Heart left ventricle (tissue), 13 donors: Measurements from ENCODE around the gene YIPF3.

Experiments
- CTCF ChIP-seq, 12 donors: fragments of 200-600 bp; sonication (generic) in 4 of 12; IDR thresholded peaks; one replicate each; pipeline versions ENCODE4 v1.5.0 to v1.8.0; 2018 to 2022; ENCODE audit warnings: antibody characterized with exemption in 12 of 12, mild to moderate bottlenecking in 5 of 12
- POLR2A ChIP-seq, 2 donors: fragments of 450-650 bp; IDR thresholded peaks; one replicate each; pipeline ENCODE4 v1.6.1; 2017; ENCODE audit warnings: antibody characterized with exemption in 2 of 2, mild to moderate bottlenecking in 2 of 2, moderate library complexity in 2 of 2
- donor health status: ischemic (EF 13 %, LVEDD 7.1; RV severe dilation, severe dysfunction).
- donor health status: DM: no; HTN: yes; CAD: no.
- donor health status: DM: no; HTN: no; CAD: no.
- donor health status: ischemic (EF 25% LVEDD 6.9; RV normal size, moderate dysfunction).
- donor health status: ischemic (EF 25% LVEDD 5.7; RV mildly dilated, moderate dysfunction).
- donor health status: ischemic (EF 35%, LVEDD 5.7; RV mildly dilated, moderate dysfunction).
- donor health status: nonischemic (EF 11% LVEDD 7.7; RV severe dilation, severe dysfunction).
- donor health status: DM: yes; HTN: yes; CAD: no.
- donor health status: PGD.
- donor health status: ischemic (EF 29% LVEDD 5.4; RV normal size, mild dysfunction).
- donor health status: nonischemic (EF 23%, LVEDD 6.1; RV moderate dilation, normal function).

- TF ChIP-seq CTCF (IDR thresholded peaks at IDR 0.05) = no peak
- no peak for TF ChIP-seq POLR2A (IDR thresholded peaks at IDR 0.05)
Measured at GRCh38 chr6:43502666-43503065, 14.1 kb downstream of the YIPF3 start.
